CD1c-positive myeloid dendritic cell (primary cell): Measurements from ENCODE around the gene GAS5.
"Not testable (repeated sequence)": the region's sequence is repeated elsewhere in the genome, so short reads cannot be mapped to it uniquely, and the experiment has no call there.

Experiments used
- DNase-seq: peaks from one replicate; pipeline ENCODE4 v3.0.0-alpha.2; 2016; ENCODE audit errors: extremely low spot score

Gene GAS5

DNA sequence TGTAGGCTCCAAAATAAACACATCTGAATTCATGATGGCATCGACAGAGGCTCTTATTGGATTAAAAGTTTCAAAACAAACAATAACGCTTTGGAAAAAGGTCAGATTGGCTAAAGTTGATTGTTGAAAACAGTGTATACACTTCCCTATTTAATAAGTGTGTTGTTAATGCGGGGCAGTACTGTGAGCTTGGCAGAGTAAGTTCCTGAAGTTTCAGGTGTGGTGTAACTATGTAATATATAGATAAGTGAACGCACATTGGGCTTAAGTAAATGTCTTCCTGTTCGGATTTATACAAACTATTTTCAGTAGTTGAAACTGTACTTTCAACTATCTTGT lies 1.2 kb upstream of the GAS5 start:
- DNase-seq, result peak; percentile 64

DNA sequence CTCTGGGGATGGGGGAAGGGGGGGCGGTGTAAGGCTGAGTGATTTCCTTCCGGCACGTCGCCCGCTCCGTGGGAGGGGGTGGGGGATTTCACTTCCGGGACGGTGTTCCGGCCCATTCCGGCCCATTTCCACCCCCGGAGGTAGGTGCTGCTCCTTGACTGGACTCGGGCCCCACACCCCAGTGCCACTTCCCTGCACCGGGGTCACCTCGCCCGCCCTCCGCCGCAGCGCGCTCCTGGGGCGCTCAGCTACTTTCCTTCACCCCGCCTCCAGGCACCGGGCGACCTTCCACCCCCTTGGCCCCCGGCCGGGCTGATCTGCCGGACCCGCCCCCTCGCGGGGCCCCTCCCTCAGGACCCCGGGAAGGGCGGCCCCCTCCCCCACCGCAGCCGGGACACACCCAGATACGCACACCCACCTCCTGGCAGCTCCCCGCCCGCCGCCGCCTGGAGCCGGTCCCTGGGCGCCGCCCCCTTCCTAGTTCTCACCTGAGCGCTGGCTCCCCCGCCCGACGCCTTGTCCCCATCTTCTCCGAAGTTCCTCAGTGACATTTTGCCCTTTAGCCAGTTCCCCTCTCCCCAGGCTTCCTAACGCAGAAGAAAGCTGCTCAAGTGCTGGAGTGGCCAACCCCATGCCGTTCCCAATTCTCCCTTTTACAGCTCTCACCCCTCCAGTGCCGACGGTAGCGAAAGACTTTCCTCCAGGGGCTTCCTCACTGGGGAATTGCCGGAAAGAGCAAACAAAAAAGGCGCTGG lies 654 bp upstream of the GAS5 start, which contains the start of gene ZBTB37:
ZBTB37 (plus strand) TSS at position 115 of the 755 bp plus-strand sequence. CDS start 1,846 bp downstream, outside the sequence.
- peak; percentile 73 for DNase-seq

DNA sequence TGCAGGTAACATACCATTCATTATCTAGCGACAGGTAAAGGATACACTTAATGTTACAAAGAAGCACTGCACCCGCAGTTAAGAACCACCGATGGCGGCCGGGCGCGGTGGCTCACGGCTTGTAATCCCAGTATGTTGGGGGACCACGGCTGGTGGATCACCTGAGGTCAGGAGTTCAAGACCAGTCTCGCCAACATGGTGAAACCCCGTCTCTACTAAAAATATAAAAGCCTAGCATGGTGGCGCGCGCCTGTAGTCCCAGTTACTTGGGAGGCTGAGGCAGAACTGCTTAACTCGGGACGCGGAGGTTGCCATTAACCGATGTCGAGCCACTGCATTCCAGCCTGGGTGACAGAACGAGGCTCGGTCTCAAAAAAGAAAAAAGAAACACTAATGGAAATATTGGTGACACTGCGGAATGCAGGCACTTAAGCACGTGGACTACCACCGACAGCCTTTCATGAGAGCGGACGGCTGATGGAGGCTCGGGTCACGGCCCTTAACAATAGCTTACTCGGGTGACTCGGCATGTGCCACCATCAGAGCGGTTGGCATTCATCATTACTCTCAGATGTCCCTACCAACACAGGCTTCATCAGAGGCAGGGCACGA lies 542 bp downstream of the GAS5 start:
- DNase-seq, result no peak

DNA sequence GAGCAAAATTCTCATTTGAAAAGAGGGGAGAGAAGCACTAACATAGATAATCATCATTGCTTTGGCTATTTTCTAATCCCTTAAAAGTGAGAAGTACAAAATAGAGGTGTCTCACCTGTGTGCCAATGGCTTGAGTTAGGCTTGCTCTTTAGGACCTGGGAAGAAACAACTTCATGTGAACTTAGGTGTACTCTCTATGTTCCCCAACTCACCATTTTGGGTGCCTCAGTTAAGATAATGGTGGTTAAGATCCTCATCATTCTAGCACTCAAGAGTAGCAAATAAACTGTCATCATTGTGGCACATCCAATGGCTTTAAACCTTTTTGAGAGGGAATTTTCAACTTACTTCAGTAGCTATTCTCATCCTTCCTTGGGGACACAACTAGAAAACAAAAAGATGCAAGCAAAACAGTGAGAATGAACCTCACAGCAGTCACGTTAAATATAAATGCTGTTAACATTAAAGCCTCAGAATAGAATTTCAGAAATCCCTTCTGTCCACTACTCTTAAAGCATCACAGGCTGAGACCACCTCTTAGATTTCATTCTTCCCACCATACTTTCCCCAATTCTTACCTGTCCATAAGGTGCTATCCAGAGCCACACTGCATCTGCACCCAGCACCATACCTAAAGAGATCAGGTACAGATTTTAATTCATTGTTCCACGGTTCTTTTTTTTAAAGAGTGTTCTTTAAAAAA lies 1.2 kb downstream of the GAS5 start:
- DNase-seq, result no peak

DNA sequence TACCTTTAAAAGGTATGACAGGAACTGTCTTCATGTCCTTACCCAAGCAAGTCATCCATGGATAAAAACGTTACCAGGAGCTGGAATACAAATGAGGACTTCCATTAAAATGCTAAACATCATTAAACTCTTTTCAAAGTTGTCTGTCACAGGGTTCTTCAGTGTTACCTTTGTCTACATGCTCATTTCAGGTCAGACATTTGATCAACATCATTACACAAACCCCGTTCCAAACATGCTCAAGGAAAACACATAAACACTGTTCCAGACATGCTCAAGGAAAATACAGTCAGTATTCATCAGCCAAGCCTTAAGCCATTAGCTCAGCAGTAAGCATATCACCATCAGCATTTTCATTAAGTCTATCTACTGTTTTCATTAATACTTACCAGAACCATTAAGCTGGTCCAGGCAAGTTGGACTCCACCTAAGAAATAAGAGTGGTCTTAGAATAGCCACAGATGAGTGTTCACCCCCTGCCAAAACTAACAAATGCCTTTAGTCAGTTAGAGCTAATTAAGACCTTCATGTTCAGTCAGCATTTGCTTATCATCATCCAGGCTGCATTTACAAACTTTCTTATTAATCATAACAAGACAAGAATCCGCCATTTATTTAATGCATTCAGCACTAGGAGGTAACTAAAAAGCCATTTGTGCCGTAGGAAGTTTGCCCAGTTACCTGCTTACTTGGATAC lies 2.2 kb downstream of the GAS5 start:
- no peak for DNase-seq

DNA sequence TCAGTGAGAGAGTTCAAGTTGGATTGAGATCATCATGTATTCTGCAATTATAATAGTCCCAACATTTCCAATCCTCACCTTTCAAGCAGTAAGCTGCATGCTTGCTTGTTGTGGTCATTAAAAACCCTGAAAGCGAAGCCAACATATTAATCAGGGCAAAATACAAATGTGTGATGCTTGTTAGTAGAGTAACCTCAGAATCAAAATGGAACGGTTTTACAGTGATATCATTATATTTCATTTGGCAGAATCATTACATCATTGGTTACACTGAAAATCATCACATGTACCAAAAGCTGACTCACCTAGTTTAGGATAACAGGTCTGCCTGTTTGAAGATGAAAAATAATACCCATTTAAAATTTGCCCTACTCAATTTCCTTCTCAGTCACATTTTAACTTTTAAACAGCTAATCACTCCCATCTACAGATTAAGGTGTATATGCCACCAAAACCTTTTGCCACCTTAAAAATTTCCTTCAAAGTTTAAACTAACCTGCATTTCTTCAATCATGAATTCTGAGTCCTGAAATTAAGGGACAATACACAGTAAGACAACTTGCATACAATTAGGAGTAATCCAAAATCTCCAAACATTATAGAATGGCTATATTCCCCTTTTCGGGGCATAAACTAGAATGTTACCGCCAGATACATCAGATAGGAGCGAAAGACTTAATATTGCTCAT lies 3.5 kb downstream of the GAS5 start:
- no peak for DNase-seq

DNA sequence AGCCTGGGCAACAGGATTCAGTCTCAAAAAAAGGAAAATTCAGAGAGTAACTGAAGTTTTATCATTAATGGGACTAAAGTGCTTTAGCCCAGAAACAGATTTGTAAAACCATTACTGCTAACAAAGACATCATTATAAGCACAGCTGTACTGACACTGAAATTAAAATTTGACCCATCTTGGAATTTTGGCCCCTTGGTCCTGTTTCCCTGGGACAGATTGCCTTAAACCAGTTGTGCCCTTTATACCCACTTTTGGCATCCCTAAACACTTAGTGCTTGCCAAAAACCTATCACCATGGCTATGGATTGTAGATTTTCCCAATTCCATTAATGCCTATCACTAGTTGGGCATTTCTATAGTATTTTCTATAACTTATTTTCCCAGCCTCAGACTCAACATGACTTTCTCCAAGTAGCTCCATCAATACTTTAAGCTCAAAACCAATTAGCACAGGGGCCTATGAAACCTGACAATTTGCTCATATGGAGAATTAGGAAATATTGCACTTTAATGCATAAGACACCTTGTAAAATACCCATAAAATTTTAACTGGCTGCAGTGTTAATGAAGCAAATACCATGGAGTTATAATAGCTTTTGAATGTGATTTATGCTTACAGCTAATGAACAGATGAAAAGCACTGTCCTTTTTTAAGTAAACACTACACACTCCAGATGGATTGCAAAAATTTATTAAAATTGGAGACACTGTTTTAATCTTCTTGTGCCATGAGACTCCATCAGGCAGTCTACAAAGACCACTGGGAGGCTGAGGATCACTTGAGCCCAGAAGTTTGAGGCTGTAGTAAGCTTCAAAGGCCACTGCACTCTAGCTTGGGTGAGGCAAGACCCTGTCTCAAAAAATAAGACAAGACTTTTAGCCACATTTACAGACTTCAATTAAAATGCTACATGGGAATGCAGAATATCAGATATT lies 4.3 kb downstream of the GAS5 start:
- DNase-seq, result no peak

DNA sequence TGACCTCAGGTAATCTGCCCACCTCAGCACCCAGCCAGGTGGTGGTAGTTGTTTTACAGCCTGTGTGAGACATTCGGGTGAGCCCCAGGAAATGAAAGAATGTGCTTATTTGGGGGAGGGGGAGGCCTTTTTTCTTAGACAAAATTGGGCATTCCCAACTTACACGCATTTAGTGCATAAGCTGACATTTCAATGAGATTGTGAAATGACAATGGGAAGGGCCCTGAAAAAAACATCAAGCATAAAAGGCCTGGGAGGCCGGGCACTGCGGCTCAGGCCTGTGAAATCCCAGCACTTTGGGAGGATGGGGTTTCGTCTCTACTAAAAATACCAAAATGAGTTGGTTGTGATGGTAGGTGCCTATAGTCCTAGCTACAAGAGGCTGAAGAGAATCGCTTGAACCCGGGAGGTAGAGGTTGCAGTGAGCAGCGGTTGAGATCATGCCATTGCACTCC lies 5.0 kb downstream of the GAS5 start:
- no peak for DNase-seq

DNA sequence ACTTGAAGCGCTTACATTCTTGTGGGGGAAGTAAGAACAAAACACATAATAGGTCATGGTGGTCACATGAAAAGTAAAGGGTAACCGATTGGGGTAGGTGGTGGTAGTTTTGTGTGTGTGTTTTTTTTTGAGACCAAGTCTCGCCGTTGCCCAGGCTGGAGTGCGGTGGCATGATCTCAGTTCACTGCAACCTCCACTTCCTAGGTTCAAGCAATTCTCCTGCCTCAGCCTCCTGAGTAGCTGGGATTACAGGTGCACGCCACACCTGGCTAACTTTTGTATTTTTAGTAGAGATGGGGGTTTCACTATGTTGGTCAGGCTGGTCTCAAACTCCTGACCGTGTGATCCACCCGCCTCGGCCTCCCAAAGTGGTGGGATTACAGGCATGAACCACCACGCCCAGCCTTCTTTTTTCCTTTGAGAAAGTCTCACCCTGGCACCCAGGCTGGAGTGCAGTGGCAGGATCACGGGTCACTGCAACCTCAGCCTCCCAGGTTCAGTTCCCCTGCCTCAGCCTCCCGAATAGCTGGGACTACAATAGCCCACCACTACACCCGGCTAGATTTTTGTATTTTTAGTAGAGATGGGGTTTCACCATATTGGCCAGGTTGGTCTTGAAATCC lies 5.5 kb downstream of the GAS5 start:
- not testable (repeated sequence) for DNase-seq

DNA sequence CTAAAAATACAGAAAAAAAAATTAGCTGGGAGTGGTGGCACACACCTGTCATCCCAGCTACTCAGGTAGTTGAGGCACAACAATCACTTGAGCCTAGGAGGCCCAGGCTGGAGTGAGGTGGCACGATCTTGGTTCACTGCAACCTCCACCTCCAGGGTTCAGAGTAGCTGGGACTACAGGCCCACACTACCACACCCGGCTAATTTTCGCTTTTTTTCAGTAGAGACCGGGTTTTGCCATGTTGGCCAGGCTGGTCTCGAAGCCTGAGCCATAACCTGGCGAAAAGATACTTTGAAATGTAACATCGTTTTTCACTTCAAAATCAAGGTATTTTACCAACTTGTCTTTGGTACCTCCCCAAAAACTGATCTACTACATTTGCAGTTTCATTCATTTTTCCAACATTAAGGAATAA lies 6.1 kb downstream of the GAS5 start:
- DNase-seq, result no peak

DNA sequence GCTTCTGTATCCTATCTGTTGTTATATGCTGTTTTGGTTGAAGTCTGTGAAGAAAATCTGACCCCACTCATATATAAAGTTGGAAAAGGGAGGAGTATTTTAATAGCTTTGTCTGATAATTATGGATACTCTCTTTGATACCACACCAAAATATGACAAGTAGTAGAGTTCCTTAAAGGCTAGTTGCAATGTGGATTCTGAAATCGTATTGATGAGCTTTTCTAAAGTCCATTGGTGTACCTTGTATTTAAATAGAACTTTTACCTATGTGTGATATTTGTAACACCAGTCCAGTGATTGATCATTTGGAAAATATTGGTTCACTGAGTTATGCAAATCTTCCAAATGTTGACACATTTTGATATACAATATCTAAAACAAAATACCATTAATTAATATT lies 7.7 kb downstream of the GAS5 start:
- no peak for DNase-seq

DNA sequence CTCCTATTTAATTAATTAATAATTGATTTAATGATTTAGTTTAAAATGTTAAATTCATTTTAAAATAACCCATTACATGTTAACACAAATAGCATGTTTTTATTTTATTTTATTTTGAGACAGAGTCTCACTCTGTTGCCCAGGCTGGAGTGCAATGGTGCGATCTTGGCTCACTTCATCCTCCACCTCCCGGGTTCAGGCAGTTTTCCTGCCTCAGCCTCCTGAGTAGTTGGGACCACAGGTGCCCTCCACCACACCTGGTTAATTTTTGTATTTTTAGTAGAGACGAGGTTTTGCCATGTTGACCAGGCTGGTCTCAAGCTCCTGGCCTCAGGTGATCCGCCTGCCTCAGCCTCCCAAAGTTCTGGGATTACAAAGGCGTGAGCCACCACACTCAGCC lies 8.2 kb downstream of the GAS5 start:
- not testable (repeated sequence) for DNase-seq

DNA sequence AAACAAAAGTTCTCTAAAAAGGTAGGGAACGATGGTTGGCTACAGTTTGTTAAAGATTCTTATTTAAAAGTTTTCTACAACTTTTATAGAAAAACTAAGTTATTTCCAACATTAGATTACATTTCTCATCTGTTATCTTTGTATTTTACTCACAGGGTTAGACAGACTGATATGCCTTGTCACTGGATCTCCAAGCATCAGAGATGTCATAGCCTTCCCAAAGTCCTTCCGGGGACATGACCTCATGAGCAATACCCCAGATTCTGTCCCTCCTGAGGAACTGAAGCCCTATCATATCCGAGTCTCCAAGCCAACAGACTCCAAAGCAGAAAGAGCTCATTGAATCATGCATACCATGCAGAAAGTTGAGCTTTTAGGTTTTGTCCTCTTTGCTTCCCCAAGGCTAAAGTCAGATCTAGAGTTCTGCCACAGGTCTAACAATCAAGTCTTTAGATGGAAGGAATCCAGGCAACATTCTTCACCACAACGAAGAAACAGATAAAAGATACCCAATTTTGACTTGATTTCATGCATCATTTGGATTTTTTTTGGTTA lies 10.3 kb downstream of the GAS5 start:
- DNase-seq, result no peak

DNA sequence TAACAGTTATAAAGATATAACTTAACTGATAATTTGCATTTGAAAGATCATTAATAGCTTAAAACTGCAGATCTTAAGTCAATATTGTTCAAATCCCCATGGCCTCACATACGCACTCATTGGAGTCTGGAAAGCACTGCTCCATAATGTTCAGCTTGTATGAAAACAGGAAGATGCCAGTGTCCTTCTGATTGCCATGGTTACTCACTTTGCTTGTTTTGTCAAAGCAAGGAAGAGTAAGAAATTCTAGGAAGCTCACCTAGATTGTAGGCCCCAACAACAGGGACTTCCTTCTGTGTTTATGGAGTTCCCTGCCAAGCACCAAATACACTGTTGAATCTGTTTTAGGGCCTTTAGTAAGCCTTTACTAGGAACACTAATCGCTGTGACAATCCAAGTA lies 10.9 kb downstream of the GAS5 start:
- peak; percentile 6 for DNase-seq

DNA sequence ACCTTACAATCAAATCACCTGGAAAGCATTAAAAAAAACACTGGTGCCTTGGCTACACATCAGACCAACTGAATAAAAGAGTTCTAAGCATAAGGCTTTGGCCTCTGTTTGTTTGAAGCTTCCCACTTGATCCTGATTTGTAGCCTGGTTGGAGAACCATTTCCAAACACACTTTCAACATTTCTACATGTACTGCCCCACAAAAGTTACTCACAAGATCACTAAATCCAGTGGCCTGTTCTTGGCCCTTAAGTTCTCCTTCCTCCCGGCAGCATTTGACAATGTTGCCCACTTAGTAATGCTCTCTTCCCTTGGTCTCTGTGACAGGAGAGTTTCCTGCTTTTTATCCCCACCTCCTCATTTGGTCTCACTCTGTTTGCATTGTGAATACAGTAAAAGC lies 11.8 kb downstream of the GAS5 start:
- no peak for DNase-seq

DNA sequence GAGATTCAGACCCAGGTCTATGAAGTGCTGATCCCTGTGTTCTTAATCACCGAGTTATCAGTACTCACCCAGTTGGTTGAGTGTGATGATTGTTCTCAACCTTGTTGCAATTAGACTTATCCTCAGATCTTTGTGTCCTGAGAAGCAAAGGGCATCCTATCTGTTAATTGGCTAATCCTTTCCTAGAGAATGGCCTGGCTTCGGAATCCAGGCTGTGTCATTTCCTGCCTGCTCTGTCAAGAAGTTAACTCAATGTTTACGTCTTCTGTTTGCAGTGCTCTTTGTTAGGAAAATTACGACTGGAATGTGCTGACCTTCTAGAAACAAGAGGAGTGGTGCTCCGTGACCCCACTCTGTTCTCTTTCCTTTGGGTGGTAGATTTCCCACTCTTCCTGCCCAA lies 14.7 kb downstream of the GAS5 start:
- no peak for DNase-seq

DNA sequence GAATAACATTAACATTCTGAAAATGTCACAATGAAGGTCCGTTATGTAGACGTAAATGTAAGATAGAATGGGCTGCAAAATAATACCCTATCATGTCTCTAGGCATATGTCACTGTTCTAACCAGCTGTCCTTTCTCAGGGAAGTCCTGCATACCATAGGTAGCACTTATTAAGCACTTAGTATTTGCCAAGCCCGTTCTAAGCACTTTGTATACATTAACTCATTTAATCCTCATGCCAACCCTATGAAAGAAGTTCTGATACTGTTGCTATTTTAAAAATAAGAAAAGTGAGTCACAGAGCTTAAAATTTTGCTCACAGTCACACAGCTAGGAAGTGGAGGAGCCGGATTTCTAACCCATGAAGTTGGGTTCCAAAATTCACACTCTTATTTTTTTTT lies 15.7 kb downstream of the GAS5 start:
- DNase-seq, result no peak

DNA sequence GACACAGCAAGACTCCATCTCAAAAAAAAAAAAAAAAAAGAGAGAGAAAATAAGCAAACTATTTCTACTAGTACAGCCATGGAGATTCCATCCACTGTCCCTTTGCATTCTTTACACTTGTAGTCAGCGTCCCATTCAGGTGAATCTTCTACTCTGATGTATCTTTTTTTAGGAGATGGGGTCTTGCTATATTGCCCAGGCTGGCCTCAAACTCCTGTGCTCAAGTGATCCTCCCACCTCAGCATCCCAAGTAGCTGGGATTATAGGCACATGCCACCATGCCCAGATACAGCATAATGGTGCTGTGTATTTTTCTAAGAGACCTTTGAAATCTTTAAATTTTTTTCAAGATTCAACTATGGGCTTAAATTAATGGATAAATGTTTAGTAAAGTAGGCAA lies 35.0 kb downstream of the GAS5 start:
- no peak for DNase-seq

DNA sequence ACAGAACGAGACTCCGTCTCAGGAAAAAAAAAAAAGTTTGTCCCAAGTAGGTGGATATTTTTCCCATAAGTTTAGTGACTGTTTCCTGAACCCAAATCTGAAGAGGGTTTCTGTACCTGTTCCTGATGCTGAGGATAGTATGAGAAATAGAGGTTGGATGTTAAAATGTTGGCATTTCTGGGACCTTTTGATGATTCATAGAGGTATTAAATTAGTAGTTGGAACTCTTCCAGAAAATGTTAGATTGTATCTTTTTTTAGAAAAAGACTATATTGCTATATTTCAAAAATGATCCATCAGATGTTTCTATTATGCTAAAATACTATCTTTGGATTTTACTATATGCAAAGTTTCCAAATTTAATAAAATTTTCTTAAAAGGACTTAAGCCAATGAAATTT lies 40.2 kb downstream of the GAS5 start:
- no peak for DNase-seq
